HUES48 (cell line): Measurements from ENCODE around the gene DIP2C.

Experiments used
- H3K27ac ChIP-seq: one replicate; pipeline ENCODE4 v1.7.0; 2013; ENCODE audit warnings: low read depth, low read length, inconsistent platforms
- H3K27me3 ChIP-seq: 2 replicates; pipeline ENCODE4 v1.6.1; 2013; ENCODE audit warnings: mild to moderate bottlenecking, low read length; ENCODE audit not compliant: control insufficient read depth, insufficient read depth
- H3K36me3 ChIP-seq: 2 replicates; pipeline ENCODE4 v1.6.1; 2013; ENCODE audit warnings: low read length; ENCODE audit not compliant: control insufficient read depth, insufficient read depth
- H3K4me1 ChIP-seq: 2 replicates; pipeline ENCODE4 v1.6.1; 2013; ENCODE audit warnings: mild to moderate bottlenecking, low read length; ENCODE audit not compliant: control insufficient read depth, insufficient read depth
- H3K4me3 ChIP-seq: 2 replicates; pipeline ENCODE4 v1.5.1; 2013; ENCODE audit warnings: mild to moderate bottlenecking, low read depth, low read length
- H3K9ac ChIP-seq: 2 replicates; pipeline ENCODE4 v1.6.1; 2013; ENCODE audit warnings: mild to moderate bottlenecking, low read depth, low read length, moderate library complexity
- H3K9me3 ChIP-seq: 2 replicates; pipeline ENCODE4 v1.6.1; 2013; ENCODE audit warnings: low read length; ENCODE audit not compliant: control insufficient read depth, insufficient read depth

Gene DIP2C

DNA sequence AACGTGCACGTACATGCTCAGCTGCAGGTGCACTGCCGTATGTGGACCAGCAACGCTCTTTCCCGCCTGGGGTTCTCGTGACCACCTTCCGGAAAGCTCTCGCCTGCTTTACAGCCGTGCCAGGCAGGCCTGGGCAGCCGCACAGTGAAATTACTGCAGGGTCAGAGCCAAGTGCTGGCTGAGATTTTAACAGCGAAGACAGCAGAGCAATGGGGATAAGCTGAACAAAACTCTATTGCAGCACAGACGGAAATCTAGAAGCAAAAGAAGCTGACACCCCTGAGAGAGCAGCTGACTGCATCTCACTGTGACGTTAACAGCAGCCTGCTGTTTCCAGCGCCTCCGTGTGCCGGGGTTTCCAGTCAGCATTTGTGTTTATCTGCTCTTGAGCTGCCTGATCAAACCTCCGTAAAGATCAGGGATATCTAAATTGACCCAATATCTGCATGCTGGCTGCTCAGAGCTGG, 179.0 kb downstream of the DIP2C start:
- H3K9ac ChIP-seq, result no peak overlapping the region
- no peaks in the 10 kb centered on the region for H3K36me3 ChIP-seq
- H3K4me1 ChIP-seq, result no peaks in the 10 kb centered on the region
- no peak overlapping the region for H3K4me3 ChIP-seq
- no peak overlapping the region for H3K27ac ChIP-seq
- H3K27me3 ChIP-seq, result peaks cover 50% of the 10 kb centered on the region
- no peaks in the 10 kb centered on the region for H3K9me3 ChIP-seq

DNA sequence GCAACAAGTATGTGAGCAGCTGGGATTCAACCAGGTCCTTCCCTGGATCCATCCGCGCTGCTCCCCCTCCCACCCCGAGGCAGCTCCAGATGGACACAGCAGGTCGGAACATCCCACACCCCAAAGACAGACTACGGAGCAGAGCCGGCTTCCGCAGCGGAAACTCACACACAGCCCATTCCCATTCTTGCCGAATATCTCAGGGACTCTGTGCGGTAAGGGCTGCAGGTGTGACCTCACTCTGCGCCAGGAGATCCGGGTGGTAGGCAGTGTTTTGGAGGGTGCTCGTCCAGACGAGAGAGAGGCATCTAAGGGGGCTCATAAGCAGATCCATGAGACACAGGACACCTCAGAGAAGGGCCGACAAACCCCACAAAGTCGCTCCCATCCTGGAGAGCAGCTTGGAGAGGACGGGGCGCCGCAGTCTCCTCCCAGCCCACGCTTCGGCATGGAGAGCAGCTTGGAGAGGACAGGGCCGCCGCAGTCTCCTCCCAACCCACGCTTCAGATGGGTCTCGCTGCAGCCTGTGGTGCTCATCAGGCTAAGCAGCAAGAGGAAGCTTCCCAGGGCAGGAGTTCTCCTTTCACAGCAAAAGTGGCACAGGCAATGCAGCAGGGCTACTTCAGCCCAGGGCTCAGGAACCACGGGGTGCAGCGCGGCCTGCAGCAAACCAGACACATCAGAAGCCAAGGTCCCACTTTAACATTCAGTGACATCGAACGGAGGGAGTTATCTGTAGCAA, 179.9 kb downstream of the DIP2C start:
- H3K36me3 ChIP-seq, result no peaks in the 10 kb centered on the region
- H3K4me3 ChIP-seq, result no peak overlapping the region
- no peak overlapping the region for H3K27ac ChIP-seq
- H3K9ac ChIP-seq, result no peak overlapping the region
- no peaks in the 10 kb centered on the region for H3K4me1 ChIP-seq
- no peaks in the 10 kb centered on the region for H3K9me3 ChIP-seq
- H3K27me3 ChIP-seq, result peaks cover 59% of the 10 kb centered on the region

DNA sequence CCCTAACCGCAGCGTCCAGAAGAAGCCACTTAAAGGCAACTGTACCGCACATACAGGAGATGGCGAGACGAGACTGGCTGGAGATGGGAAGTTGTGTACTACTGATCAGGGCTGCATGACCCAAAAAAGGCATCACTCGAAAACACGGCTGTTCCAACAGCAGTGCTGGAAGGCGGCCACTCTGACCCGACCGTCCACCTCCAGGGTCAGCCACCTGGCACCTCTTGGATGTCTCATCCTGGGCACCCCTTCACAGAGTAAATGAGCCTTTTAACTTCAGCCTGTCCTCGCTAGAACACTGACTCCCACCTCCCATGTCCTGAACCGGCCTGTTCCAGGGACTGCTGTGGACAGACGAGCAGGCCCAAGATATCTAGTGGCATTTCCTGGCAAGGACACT, 180.7 kb downstream of the DIP2C start:
- no peaks in the 10 kb centered on the region for H3K36me3 ChIP-seq
- H3K4me3 ChIP-seq, result no peak overlapping the region
- H3K27me3 ChIP-seq, result peaks cover 68% of the 10 kb centered on the region
- no peak overlapping the region for H3K9ac ChIP-seq
- no peaks in the 10 kb centered on the region for H3K4me1 ChIP-seq
- H3K9me3 ChIP-seq, result no peaks in the 10 kb centered on the region
- H3K27ac ChIP-seq, result no peak overlapping the region

DNA sequence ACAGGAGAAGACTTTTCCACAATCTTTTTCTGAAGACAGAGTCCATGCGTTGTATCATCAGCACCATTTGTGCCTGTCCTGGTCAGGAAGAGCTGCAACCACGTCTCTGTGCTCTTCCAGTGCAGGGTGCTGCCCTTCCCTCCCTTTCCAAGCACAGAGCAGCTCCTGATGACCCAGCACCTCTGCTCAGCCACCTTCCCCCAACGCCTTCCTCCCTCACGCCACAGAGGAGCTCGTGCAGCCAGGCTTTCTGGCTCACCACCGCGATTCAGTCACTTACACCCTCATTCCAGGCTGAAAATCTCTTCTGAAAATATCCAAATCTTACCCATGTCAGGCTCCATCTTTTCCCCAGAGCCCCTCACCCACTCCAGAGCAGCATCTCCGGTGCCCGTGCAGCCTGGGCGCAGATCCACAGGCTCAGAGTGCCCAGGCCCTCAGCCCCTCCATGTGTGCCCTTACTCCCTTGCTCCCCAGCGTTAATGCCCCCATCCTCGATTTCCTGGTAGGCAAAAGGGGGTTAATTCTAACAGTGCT, 181.5 kb downstream of the DIP2C start:
- no peak overlapping the region for H3K9ac ChIP-seq
- H3K27ac ChIP-seq, result no peak overlapping the region
- no peaks in the 10 kb centered on the region for H3K9me3 ChIP-seq
- peaks cover 75% of the 10 kb centered on the region for H3K27me3 ChIP-seq
- no peaks in the 10 kb centered on the region for H3K4me1 ChIP-seq
- H3K4me3 ChIP-seq, result no peak overlapping the region
- no peaks in the 10 kb centered on the region for H3K36me3 ChIP-seq

DNA sequence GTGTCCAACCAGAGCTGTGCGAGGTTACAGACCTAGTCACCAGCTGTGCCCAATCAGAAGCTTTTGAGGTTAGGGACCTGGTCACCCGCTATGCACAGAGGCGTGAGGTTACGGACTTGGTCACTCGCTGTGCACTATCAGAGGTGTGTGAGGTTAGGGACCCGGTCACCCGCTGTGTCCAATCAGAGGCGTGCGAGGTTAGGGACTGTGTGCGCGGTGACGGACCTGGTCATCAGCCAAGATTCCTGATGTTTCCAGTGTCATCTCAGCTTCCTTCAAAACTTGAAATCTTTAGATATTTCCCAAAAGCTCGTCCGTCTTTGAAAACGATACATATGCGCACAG, 182.1 kb downstream of the DIP2C start:
- no peak overlapping the region for H3K4me3 ChIP-seq
- H3K9ac ChIP-seq, result no peak overlapping the region
- no peaks in the 10 kb centered on the region for H3K4me1 ChIP-seq
- no peaks in the 10 kb centered on the region for H3K36me3 ChIP-seq
- H3K27me3 ChIP-seq, result peaks cover 82% of the 10 kb centered on the region
- H3K9me3 ChIP-seq, result no peaks in the 10 kb centered on the region
- H3K27ac ChIP-seq, result no peak overlapping the region

DNA sequence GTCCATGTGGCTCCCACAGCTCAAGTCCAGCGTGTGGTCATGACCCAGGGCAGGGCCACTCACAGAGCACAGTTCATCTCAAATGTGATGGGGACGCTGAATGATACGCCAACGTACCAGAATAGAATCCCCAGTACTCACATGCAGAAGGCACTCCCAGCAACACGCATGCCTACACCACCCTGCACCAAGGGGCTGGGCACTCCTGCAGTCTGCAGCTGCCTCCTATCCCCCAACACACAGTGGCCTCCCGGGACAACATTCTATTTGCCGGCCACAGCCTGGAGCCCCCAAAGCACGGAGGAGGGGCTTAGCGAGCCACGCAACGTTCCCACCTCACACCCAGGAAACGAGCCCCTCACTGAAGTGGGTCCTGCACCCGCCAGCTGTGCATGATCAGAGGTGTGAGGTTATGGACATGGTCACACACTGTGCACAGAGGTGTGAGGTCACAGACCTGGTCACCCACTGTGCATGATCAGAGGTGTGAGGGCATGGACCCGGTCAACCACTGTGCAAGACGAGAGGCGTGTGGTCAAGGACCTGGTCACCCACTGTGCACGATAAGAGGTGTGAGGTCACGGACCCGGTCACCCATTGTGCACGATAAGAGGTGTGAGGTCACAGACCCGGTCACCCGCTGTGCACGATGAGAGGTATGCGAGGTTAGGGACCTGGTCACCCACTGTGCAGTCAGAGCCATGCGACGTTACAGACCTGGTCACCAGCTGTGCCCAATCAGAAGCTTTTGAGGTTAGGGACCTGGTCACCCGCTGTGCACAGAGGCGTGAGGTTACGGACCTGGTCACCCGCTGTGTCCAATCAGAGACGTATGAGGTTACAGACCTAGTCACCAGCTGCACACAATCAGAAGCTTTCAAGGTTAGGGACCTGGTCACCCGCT, 182.8 kb downstream of the DIP2C start:
- Histone ChIP-seq H3K27me3 (peaks cover 86% of the 10 kb centered on the region), H3K36me3 (no peaks in the 10 kb centered on the region), H3K9me3 (no peaks in the 10 kb centered on the region), H3K4me1 (no peaks in the 10 kb centered on the region), H3K9ac (no peak overlapping the region), H3K4me3 (no peak overlapping the region), H3K27ac (no peak overlapping the region)

DNA sequence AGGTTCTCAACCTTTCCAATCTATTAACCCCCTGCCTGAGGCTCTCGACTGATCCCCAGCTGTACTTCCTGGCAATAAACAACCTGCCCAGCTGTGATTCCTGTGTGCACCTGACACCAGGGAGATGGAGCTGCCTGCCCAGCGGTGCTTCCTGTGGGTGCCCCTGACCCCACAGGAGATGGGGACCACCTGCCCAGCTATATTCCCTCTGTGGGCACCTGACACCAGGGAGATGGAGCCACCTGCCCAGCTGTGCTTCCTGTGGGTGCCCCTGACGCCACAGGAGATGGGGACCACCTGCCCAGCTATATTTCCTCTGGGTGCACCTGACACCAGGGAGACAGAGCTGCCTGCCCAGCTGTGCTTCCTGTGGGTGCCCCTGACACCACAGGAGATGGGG, 184.0 kb downstream of the DIP2C start:
- H3K27me3 ChIP-seq, result peaks cover 82% of the 10 kb centered on the region
- no peak overlapping the region for H3K9ac ChIP-seq
- no peaks in the 10 kb centered on the region for H3K9me3 ChIP-seq
- no peak overlapping the region for H3K4me3 ChIP-seq
- no peaks in the 10 kb centered on the region for H3K36me3 ChIP-seq
- no peak overlapping the region for H3K27ac ChIP-seq
- H3K4me1 ChIP-seq, result no peaks in the 10 kb centered on the region

DNA sequence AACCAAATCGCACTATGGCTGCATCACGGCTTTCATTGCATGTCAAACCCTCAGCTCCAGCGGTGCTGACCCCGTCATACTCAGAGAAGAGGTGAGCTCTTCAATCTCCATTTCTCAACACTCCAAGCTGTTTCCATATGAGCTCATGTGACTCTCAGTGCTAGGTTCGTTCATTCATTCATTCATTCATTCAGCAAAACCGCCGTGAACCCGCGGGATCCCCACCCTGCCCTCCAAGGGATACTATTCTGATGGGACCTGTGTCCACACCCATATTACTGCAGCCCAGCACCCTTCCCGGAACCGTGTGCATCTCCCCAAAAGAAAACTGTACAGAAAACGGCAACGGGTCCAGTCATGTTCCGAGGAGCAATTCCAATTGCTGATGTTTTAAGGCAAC, 184.7 kb downstream of the DIP2C start:
- Histone ChIP-seq H3K9me3 (no peaks in the 10 kb centered on the region), H3K4me1 (no peaks in the 10 kb centered on the region), H3K27ac (no peak overlapping the region), H3K27me3 (peaks cover 76% of the 10 kb centered on the region), H3K4me3 (no peak overlapping the region), H3K36me3 (no peaks in the 10 kb centered on the region), H3K9ac (no peak overlapping the region)

DNA sequence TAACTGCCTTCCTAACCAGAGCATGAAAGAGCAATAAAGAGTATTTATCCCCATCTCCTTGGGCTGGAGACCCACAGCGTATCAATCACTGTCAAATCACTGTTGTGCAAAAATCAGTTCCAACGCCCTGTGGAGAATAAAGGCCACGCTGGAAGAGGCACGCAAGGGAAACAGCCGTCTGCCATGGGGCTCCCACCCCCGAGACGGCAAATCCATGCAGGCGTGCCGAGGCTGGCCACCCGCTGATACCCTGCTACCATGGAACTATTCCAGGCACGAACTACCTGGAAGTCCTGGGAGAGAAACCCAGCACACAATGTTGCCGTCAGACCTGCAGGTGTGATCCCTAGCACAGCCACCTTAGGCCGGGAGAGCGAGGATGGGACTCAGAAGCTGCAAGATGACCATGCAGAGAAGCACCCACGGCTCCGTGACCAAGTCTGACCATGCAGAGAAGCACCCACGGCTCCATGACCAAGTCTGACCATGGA, 185.3 kb downstream of the DIP2C start:
- H3K4me1 ChIP-seq, result no peaks in the 10 kb centered on the region
- H3K27me3 ChIP-seq, result peaks cover 69% of the 10 kb centered on the region
- H3K9me3 ChIP-seq, result no peaks in the 10 kb centered on the region
- H3K4me3 ChIP-seq, result no peak overlapping the region
- no peak overlapping the region for H3K9ac ChIP-seq
- no peak overlapping the region for H3K27ac ChIP-seq
- no peaks in the 10 kb centered on the region for H3K36me3 ChIP-seq

DNA sequence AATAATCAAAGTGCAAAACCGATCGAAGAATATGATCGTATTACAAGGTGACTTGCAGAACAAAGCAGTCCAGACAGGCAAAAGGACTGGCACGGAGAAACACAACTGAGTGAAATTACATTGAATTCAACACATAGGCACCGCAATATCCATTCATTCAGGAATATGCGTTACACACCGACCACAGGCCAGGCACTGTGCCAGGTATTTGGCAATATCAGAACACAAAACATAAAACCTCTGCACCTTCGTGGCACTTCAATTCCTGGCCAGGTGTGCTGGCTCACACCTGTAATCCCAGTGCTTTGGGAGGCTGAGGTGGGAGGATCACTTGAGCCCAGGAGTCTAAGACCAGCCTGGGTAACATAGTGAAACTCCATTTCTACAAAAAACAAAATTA, 187.9 kb downstream of the DIP2C start:
- Histone ChIP-seq H3K27me3 (peaks cover 47% of the 10 kb centered on the region), H3K9ac (no peak overlapping the region), H3K4me3 (no peak overlapping the region), H3K27ac (no peak overlapping the region), H3K9me3 (no peaks in the 10 kb centered on the region), H3K4me1 (0 out of 2 replicates have a peak, but pooled peaks cover 3% of the 10 kb centered on the region), H3K36me3 (no peaks in the 10 kb centered on the region)

DNA sequence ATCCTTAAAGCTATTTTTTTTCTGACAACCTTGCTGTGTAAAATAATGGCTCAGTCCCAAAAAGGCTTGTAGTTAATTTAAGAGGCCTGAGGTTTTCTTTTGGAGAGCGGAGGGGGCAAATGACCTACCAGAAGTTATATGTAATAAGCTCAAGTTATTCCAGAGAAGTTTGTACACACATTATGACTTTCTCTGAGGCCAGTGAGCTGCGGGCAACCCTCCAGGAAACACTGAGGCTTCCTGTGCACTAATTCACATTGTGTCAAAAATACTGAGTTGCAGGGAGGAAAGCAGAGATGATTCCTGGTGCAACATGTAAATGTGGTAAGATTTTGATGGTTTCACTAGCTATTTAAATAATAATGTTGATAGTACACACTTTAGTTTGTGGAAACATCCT, 188.6 kb downstream of the DIP2C start:
- Histone ChIP-seq H3K9ac (no peak overlapping the region), H3K9me3 (no peaks in the 10 kb centered on the region), H3K4me3 (no peak overlapping the region), H3K27me3 (peaks cover 39% of the 10 kb centered on the region), H3K4me1 (0 out of 2 replicates have a peak, but pooled peaks cover 3% of the 10 kb centered on the region), H3K36me3 (no peaks in the 10 kb centered on the region), H3K27ac (no peak overlapping the region)
